Lower lobe of right lung (tissue), 2 donors: Measurements from ENCODE around the gene ROR1. TPM values are rescaled to one million over a fixed set of nuclear protein-coding genes. Genes with fewer than 3 reads are reported as not detected.

Experiments
- ATAC-seq, 2 donors: fragments of 200-7000 bp; cut with Tn5 transposase; one replicate each; pipeline ENCODE4 v1.9.1; 2020 to 2022; ENCODE audit warnings: mild to moderate bottlenecking in 2 of 2, moderate library complexity in 2 of 2
- DNase-seq: peaks from one replicate; pipeline ENCODE4 v3.0.0-alpha.2; 2020
- H3K27ac ChIP-seq: fragments of 200-600 bp; one replicate; pipeline ENCODE4 v1.8.0; 2022
- H3K27me3 ChIP-seq: fragments of 200-600 bp; one replicate; pipeline ENCODE4 v1.8.0; 2022; ENCODE audit warnings: low read depth
- H3K36me3 ChIP-seq: fragments of 200-600 bp; one replicate; pipeline ENCODE4 v1.8.0; 2022; ENCODE audit warnings: mild to moderate bottlenecking
- H3K4me1 ChIP-seq: fragments of 200-600 bp; one replicate; pipeline ENCODE4 v1.8.0; 2022
- H3K4me3 ChIP-seq: fragments of 200-600 bp; one replicate; pipeline ENCODE4 v1.8.0; 2022; ENCODE audit warnings: mild to moderate bottlenecking
- H3K9me3 ChIP-seq: fragments of 200-600 bp; one replicate; pipeline ENCODE4 v1.8.0; 2022
- intact Hi-C: fragments of 100-400 bp; cut with DNase I; formaldehyde crosslinking; loops from one replicate; pipeline ENCODE4 v1.11.0; 2022
- total RNA-seq: library from RNA; stranded (reverse); fragmentation: NEBNext Ultra II Directional; extraction: Animal tissue kit (Norgen Biotek cat#: 25700); gene quantifications from one replicate; pipeline ENCODE4 v1.2.1, GENCODE V29; 2021
- TF ChIP-seq, protein P1 (sequence below): fragments of 200-600 bp; IDR thresholded peaks from one replicate; pipeline ENCODE4 v1.8.0; 2022; ENCODE audit warnings: antibody characterized with exemption, mild to moderate bottlenecking
- donor health status: DM: no; HTN: yes; CAD: no; lungs with severe emphysema.

ROR1 gene
- total RNA-seq, 1 donor from 2014 or later = 15.8 TPM

DNA sequence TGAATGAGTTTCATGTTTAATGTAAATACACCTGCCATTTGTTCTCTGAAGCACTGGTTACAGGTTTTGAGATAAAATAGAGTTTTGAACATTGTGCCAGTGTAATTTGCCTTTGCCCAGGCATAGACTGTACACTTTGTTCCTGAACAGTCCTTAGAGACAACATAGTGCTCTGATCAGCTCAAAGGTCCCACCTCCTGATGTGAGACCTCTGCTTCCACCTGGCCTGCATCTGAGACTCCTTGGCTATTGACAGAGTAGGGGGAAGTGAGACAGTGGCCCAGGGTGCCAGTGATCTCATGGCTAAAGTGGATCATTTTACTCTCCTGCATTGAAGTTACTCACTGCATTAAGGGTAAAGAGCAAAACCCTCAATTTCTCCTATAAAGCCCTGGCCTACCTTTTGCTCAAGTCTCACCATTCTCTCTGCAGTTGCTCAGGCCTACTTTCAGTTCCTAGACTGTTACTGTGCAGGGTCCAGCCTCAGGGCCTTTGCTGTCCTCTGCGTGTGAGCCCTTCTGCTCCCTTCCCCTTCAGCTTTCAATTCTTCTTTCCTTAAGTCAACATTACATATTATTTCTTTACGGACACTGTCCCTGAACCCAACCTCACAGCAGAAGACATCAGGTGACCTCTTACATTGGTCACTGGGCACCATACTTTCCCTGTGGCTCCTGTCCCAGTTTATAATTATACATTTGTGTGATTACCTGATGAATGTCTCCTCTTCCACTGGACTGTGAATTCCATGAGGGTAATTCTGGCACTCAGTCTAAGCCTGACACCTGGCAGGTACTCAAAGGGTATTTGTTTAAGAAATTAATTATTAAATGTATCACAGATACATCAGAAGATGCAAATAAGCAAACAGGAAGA, 142.9 kb downstream of the ROR1 start:
- peaks cover 26% of the 10 kb centered on the region for H3K4me1 ChIP-seq

DNA sequence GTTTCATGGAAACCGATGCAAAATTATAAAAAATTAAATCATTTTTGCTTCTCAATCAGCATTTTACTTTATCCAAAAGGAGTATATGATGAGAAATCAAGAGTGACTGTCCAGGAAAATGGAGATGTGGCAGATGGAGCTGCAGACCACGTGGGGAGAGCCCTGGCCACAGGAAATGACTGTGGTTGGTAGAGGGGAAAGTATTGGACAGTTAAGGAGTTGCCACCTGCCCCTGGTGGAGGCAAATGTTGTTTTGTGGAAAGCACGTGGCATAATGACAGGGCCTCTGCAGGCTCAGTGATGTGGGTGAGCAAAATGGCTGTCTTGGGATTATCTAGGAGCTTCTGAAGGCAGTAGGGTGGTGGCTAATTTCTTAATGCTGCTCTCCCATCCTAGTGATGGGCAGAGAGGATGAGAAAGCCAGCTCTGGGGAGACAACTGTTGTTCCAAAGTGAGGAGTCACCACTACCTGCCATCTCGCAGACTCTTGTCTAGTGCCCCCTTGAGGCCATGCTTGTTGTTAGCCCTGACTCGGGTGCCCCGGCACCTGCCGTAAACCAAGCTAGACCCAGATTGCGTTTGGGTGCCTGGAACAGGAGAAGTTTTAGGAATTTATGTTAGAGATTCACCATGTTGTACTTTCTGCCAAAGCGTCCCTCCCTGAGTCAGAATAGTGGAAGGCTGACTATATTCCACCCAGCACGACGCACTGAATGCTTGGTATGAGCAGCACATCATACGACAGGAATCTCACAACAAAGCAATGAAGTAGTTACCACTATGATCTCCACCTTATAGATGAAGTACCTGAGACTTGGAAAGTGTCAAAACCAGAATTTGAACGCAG, 144.0 kb downstream of the ROR1 start:
- ATAC-seq = no peak
- H3K27ac ChIP-seq = no peak overlapping the region
- no peaks in the 10 kb centered on the region for H3K9me3 ChIP-seq
- H3K4me1 ChIP-seq = peaks cover 31% of the 10 kb centered on the region
- no peaks in the 10 kb centered on the region for H3K27me3 ChIP-seq
- DNase-seq = no peak
- TF ChIP-seq, protein P1, sequence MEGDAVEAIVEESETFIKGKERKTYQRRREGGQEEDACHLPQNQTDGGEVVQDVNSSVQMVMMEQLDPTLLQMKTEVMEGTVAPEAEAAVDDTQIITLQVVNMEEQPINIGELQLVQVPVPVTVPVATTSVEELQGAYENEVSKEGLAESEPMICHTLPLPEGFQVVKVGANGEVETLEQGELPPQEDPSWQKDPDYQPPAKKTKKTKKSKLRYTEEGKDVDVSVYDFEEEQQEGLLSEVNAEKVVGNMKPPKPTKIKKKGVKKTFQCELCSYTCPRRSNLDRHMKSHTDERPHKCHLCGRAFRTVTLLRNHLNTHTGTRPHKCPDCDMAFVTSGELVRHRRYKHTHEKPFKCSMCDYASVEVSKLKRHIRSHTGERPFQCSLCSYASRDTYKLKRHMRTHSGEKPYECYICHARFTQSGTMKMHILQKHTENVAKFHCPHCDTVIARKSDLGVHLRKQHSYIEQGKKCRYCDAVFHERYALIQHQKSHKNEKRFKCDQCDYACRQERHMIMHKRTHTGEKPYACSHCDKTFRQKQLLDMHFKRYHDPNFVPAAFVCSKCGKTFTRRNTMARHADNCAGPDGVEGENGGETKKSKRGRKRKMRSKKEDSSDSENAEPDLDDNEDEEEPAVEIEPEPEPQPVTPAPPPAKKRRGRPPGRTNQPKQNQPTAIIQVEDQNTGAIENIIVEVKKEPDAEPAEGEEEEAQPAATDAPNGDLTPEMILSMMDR = no peak
- intact Hi-C loops = no loop called here
- H3K36me3 ChIP-seq = no peaks in the 10 kb centered on the region
- no peak overlapping the region for H3K4me3 ChIP-seq

More for the DNA sequence above, 142.9 kb downstream of the ROR1 start:
- TF ChIP-seq, protein P1 = no peak
- Histone ChIP-seq H3K27ac (no peak overlapping the region), H3K4me3 (no peak overlapping the region), H3K36me3 (no peaks in the 10 kb centered on the region), H3K27me3 (no peaks in the 10 kb centered on the region), H3K9me3 (no peaks in the 10 kb centered on the region)
- no peak for ATAC-seq
- intact Hi-C loops = no loop called here
- DNase-seq = no peak

DNA sequence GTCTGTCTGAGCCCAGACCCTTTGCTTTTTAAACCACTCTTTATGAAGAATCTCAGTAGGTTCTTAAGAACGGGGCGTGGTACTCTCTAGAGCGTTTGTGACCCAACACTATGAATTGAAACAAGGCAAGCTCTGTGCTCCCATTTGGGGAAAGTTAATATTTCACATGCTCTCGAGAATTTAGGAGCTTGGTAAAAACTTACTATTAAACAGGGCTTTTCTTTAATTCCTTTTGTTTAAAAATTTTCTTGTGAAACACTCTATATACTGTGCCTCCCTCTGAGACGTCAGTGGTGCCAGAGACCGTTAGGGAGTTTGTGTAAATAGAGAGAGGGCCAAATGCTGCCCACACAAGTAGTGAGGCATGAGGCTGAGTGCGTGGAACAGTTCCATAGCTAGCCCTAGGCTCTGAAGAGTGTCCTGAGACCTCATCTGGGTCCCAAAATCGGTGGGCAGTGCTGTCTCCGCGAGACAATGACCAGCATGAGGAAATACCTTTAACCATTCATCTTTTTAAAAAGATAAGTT, 144.7 kb downstream of the ROR1 start:
- H3K27ac ChIP-seq = no peak overlapping the region
- H3K4me1 ChIP-seq = peaks cover 31% of the 10 kb centered on the region
- no peaks in the 10 kb centered on the region for H3K36me3 ChIP-seq
- TF ChIP-seq, protein P1 = no peak
- no peak overlapping the region for H3K4me3 ChIP-seq
- H3K27me3 ChIP-seq = no peaks in the 10 kb centered on the region
- no peaks in the 10 kb centered on the region for H3K9me3 ChIP-seq
- no peak for ATAC-seq
- intact Hi-C loops = no loop called here
- DNase-seq = no peak

DNA sequence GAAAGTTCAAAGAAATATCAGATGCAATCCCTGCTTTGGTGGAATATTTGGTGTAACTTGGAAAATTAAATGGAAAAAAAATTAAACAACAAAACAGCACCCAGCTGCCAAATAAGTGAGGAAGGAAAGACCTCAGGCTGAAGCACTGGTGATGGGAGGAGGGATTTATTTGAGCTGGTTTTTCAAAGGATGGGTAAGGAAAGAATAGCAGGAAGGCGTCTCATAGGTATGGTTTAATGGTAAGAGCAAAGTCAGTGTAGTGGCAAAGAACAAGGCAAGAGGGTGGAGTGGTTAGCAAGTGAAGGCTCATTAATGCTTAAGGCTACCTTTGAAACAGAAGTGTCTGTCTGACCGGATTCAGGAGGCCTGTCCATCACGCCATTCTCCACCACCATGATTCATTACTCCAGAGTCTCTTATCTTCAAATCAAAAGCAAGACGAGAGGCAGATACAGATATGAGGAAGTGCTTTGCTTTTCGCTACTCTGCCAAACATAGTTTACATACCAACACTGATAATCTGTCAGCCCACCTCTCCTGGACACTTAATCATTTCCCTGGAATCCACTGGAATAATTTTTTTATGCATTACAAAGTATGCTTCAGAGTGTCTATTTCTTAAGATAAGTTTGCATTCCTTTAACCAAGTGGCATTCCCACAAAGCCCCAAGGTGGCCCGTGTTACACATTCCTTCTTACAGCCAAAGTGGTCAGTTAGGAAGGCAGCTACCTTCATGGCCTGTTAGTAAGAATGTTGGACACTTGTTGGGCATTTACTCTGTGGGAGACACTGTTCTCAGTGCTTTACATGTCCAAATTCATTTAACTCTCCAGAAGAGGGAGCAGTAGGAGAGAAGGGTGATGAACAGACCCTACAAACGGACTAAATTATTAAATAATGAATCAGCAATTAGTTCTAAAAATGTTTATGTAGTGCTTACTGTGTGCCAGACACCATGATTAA, 146.6 kb downstream of the ROR1 start:
- intact Hi-C loops = no loop called here
- ATAC-seq (peak; percentile 83 to 84), DNase-seq (no peak)
- Histone ChIP-seq H3K36me3 (no peaks in the 10 kb centered on the region), H3K9me3 (no peaks in the 10 kb centered on the region), H3K27me3 (no peaks in the 10 kb centered on the region), H3K27ac (peak overlapping the region; percentile 42), H3K4me1 (peaks cover 22% of the 10 kb centered on the region), H3K4me3 (no peak overlapping the region)
- TF ChIP-seq, protein P1 = peak; percentile 19
